Endothelial cell of umbilical vein (primary cell): ENCODE measurements around the gene C1orf115. TPM values are rescaled to one million over a fixed set of nuclear protein-coding genes. Genes with fewer than 3 reads are reported as not detected.

Experiments used
- BruUV-seq: library from RNA; stranded (reverse); fragments of 400-500 nt; replicated peaks from 2 replicates; lab custom pipeline; 2021; lab: Mats Ljungman, UMichigan
- CTCF ChIA-PET: fragments of 300-600, 350-600 bp; sonication (Branson Sonifier 250); formaldehyde crosslinking; loops from one replicate; lab custom pipeline; 2021; ENCODE audit warnings: antibody characterized with exemption, inconsistent platforms; lab: Charles Lee
- POLR2A ChIA-PET: fragments of 300-600, 350-600 bp; sonication (Branson Sonifier 250); formaldehyde crosslinking; loops from one replicate; lab custom pipeline; 2021; ENCODE audit warnings: antibody characterized with exemption, inconsistent platforms; lab: Charles Lee
- DNase-seq: peaks from one replicate; pipeline ENCODE4 v3.0.0-alpha.2; 2011; ENCODE audit warnings: low read depth, low spot score
- FAIRE-seq: peaks from 2 replicates; lab custom pipeline; 2011; peaks lifted over from hg19 to GRCh38; lab: Jason Lieb, UNC
- H2AFZ ChIP-seq: 2 replicates; pipeline ENCODE4 v1.6.0; 2012; ENCODE audit warnings: low read depth, low read length, control low read depth, inconsistent platforms
- H3K27ac ChIP-seq: 2 replicates; pipeline ENCODE4 v1.5.1; 2011; ENCODE audit warnings: low read depth, mild to moderate bottlenecking, control low read depth, low read length, moderate library complexity; ENCODE audit not compliant: insufficient read depth
- H3K27me3 ChIP-seq, 2 experiments: 2 replicates each; pipeline versions ENCODE4 v1.6.0 to v1.6.1; 2011; ENCODE audit warnings: low read length in 2 of 2, mixed read lengths in 1 of 2; ENCODE audit not compliant: control insufficient read depth in 2 of 2, insufficient read depth in 2 of 2
- H3K36me3 ChIP-seq, 2 experiments: 2 replicates in 1 of 2; 3 replicates in 1 of 2; pipeline ENCODE4 v1.5.1; 2011; ENCODE audit warnings: low read length in 2 of 2, mild to moderate bottlenecking in 1 of 2, moderate library complexity in 1 of 2; ENCODE audit not compliant: control insufficient read depth in 2 of 2, insufficient read depth in 2 of 2; ENCODE audit errors: extremely low read depth in 1 of 2
- H3K4me1 ChIP-seq: 3 replicates; pipeline ENCODE4 v1.5.1; 2011; ENCODE audit warnings: mild to moderate bottlenecking, low read length; ENCODE audit not compliant: control insufficient read depth, insufficient read depth; ENCODE audit errors: extremely low read depth
- H3K4me2 ChIP-seq: 2 replicates; pipeline ENCODE4 v1.6.1; 2011; ENCODE audit warnings: low read length, control low read depth, mixed read lengths; ENCODE audit not compliant: insufficient read depth
- H3K4me3 ChIP-seq, 3 experiments: fragments of 200-600 bp in 1 of 3; sonication (generic), shearing (Covaris generic) in 1 of 3; replicated peaks in 1 of 3; 2 replicates each; pipeline ENCODE4 v1.5.1; 2011 to 2016; ENCODE audit warnings: control low read depth in 3 of 3, low read length in 3 of 3, mild to moderate bottlenecking in 2 of 3, inconsistent platforms in 1 of 3, low read depth in 1 of 3, moderate library complexity in 1 of 3; ENCODE audit not compliant: insufficient read depth in 1 of 3
- H3K79me2 ChIP-seq: 2 replicates; pipeline ENCODE4 v1.6.0; 2012; ENCODE audit warnings: low read length, inconsistent platforms; ENCODE audit not compliant: control insufficient read depth, insufficient read depth
- H3K9ac ChIP-seq: replicated peaks from 2 replicates; pipeline ENCODE3; 2011; ENCODE audit warnings: low read length, control low read depth; ENCODE audit not compliant: insufficient read depth; ENCODE audit errors: extremely low read depth
- H3K9me1 ChIP-seq: replicated peaks from 3 replicates; pipeline ENCODE4 v1.6.0; 2011; ENCODE audit warnings: mild to moderate bottlenecking, low read length; ENCODE audit not compliant: control insufficient read depth, insufficient read depth; ENCODE audit errors: extremely low read depth
- H3K9me3 ChIP-seq: replicated peaks from 2 replicates; pipeline ENCODE4 v1.5.1; 2012; ENCODE audit warnings: low read length, inconsistent platforms; ENCODE audit not compliant: control insufficient read depth, insufficient read depth
- H4K20me1 ChIP-seq: replicated peaks from 2 replicates; pipeline ENCODE3; 2011; ENCODE audit warnings: mild to moderate bottlenecking, low read length; ENCODE audit not compliant: control insufficient read depth, insufficient read depth; ENCODE audit errors: extremely low read depth
- EZH2 ChIP-seq: IDR thresholded peaks from 2 replicates; pipeline ENCODE4 v1.6.1; 2012; ENCODE audit warnings: borderline replicate concordance, low read depth, mild to moderate bottlenecking, moderate library complexity, low read length, inconsistent platforms; ENCODE audit not compliant: severe bottlenecking
- FOS ChIP-seq: IDR thresholded peaks from 2 replicates; pipeline ENCODE4 v1.6.1; 2011; ENCODE audit warnings: mild to moderate bottlenecking, low read length, moderate library complexity, borderline replicate concordance; ENCODE audit not compliant: insufficient read depth
- GATA2 ChIP-seq: IDR thresholded peaks from 2 replicates; pipeline ENCODE4 v1.7.0; 2011; ENCODE audit warnings: low read depth, mild to moderate bottlenecking, moderate library complexity, mixed read lengths, low read length; ENCODE audit not compliant: insufficient read length, insufficient read depth
- JUN ChIP-seq: IDR thresholded peaks from 2 replicates; pipeline ENCODE4 v1.6.1; 2011; ENCODE audit warnings: borderline replicate concordance, low read depth; ENCODE audit not compliant: insufficient read length, insufficient read depth
- MAX ChIP-seq: IDR thresholded peaks from 2 replicates; pipeline ENCODE4 v1.6.1; 2011; ENCODE audit not compliant: insufficient read depth, insufficient read length
- MYC ChIP-seq: IDR thresholded peaks from one replicate; pipeline ENCODE4 v1.6.1; 2011; ENCODE audit warnings: mild to moderate bottlenecking, low read depth, low read length
- POLR2A ChIP-seq: IDR thresholded peaks from 2 replicates; pipeline ENCODE4 v1.6.1; 2012; ENCODE audit warnings: low read depth, mild to moderate bottlenecking, control low read depth, low read length
- POLR2AphosphoS5 ChIP-seq: IDR thresholded peaks from 2 replicates; pipeline ENCODE4 v1.6.1; 2012; ENCODE audit warnings: low read depth, mild to moderate bottlenecking, control low read depth, low read length, moderate library complexity; ENCODE audit not compliant: insufficient read depth
- dilution Hi-C: fragments of 300-500 bp; cut with MboI; formaldehyde crosslinking; loops from one replicate; pipeline ENCODE4 v1.15.0; 2019; ENCODE audit warnings: low sequenced_read_pairs; ENCODE audit not compliant: extremely low pct_ligation_motif_present
- intact Hi-C: fragments of 100-400 bp; cut with micrococcal nuclease; formaldehyde crosslinking; loops from one replicate; pipeline ENCODE4 v1.10.0; 2022
- polyA plus RNA-seq, 4 experiments: library from polyadenylated mRNA; depleted of rRNA in 3 of 4; stranded (reverse) in 3 of 4; unstranded in 1 of 4; fragments of >200 nt; gene quantifications; 2 replicates each; pipeline versions ENCODE4 v1.2.1 to v1.2.3, GENCODE V29; 2011 to 2012; ENCODE audit warnings: missing spikeins in 1 of 4
- total RNA-seq: library from RNA; stranded (reverse); gene quantifications from 2 replicates; pipeline ENCODE4 v1.2.3, GENCODE V29; 2021
- TF ChIP-seq, protein P1 (sequence below), 2 donors: IDR thresholded peaks; 1 replicate in 1 of 2; 2 replicates in 1 of 2; pipeline ENCODE4 v1.5.1; 2011; ENCODE audit warnings: low read length in 2 of 2, mild to moderate bottlenecking in 2 of 2, moderate library complexity in 2 of 2, control low read depth in 1 of 2, inconsistent platforms in 1 of 2, low read depth in 1 of 2; ENCODE audit not compliant: insufficient read depth in 1 of 2; ENCODE audit errors: extremely low read depth in 1 of 2

The C1orf115 gene
- total and polyA plus RNA-seq, 2 donors (not counting 3 experiments of a cell fraction or from before 2014, with no cell fraction given), result 11.1 to 16.4 TPM

- no peaks in the 10 kb centered on the region for H3K27me3 ChIP-seq
- no peak overlapping the region for H3K4me2 ChIP-seq
- no peak overlapping the region for H2AFZ ChIP-seq
- H3K9ac ChIP-seq, result no peak overlapping the region
- H3K79me2 ChIP-seq, result peaks cover 10% of the 10 kb centered on the region
- H3K4me1 ChIP-seq, result peaks cover 9% of the 10 kb centered on the region
- no peaks in the 10 kb centered on the region for H3K9me3 ChIP-seq
- no peak for DNase-seq
- no peak overlapping the region for H3K27ac ChIP-seq
- H3K36me3 ChIP-seq, result peaks cover 0 to 10% of the 10 kb centered on the region in 2 experiments
- CTCF ChIA-PET, result interaction anchor here (1.1 kb wide), 1 partner anchor 37 kb away, joined by 6 read pairs; no protein-coding TSS in a partner anchor
- POLR2A ChIA-PET, result no interaction called here
- intact Hi-C loops, result no loop called here
- H3K4me3 ChIP-seq, result no peak overlapping the region
- no peak for FAIRE-seq
- TF ChIP-seq POLR2AphosphoS5 (no peak), EZH2 (no peak), MYC (no peak), GATA2 (no peak)
- dilution Hi-C loops, result no loop called here
- no TSS peak for BruUV-seq
- H3K9me1 ChIP-seq, result no peaks in the 10 kb centered on the region
- H4K20me1 ChIP-seq, result no peaks in the 10 kb centered on the region
Observed at GRCh38 chr1:220696226-220696862, 6.2 kb downstream of the C1orf115 start.

DNA sequence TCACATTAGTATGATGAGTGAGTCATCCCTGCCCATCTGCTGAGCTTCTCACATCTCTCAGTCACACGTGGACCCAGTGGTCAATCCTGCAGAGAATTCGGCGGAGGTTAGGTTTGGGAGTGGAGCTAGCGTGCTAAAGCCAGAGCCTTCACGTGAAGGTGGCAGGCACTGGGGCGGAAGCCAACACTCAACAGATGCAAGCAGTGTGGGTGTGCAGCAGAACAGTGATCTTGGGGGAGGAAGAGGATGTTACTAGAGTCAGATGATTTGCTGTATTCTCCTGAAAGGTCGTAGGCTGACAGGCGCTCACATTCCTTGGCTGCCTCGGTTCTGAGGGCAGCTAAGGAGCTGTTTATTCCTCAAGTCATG, 6.7 kb downstream of the C1orf115 start:
- Histone ChIP-seq H4K20me1 (no peaks in the 10 kb centered on the region), H3K9ac (no peak overlapping the region), H3K4me1 (peaks cover 4% of the 10 kb centered on the region), H3K4me3 (no peak overlapping the region), H3K9me1 (no peaks in the 10 kb centered on the region), H3K27ac (no peak overlapping the region), H3K36me3 (peaks cover 0 to 10% of the 10 kb centered on the region in 2 experiments), H3K27me3 (no peaks in the 10 kb centered on the region), H3K79me2 (peaks cover 6% of the 10 kb centered on the region), H3K4me2 (no peak overlapping the region), H2AFZ (no peak overlapping the region), H3K9me3 (no peaks in the 10 kb centered on the region)
- intact Hi-C loops, result no loop called here
- FAIRE-seq, result no peak
- no TSS peak for BruUV-seq
- ChIA-PET CTCF (interaction anchor here (1.1 kb wide), 1 partner anchor 36 kb away, joined by 6 read pairs; no protein-coding TSS in a partner anchor), POLR2A (no interaction called here)
- dilution Hi-C loops, result no loop called here
- TF ChIP-seq POLR2AphosphoS5 (no peak), JUN (no peak), FOS (no peak), EZH2 (no peak), MAX (no peak), GATA2 (no peak), MYC (no peak), POLR2A (no peak)
- TF ChIP-seq, protein P1, sequence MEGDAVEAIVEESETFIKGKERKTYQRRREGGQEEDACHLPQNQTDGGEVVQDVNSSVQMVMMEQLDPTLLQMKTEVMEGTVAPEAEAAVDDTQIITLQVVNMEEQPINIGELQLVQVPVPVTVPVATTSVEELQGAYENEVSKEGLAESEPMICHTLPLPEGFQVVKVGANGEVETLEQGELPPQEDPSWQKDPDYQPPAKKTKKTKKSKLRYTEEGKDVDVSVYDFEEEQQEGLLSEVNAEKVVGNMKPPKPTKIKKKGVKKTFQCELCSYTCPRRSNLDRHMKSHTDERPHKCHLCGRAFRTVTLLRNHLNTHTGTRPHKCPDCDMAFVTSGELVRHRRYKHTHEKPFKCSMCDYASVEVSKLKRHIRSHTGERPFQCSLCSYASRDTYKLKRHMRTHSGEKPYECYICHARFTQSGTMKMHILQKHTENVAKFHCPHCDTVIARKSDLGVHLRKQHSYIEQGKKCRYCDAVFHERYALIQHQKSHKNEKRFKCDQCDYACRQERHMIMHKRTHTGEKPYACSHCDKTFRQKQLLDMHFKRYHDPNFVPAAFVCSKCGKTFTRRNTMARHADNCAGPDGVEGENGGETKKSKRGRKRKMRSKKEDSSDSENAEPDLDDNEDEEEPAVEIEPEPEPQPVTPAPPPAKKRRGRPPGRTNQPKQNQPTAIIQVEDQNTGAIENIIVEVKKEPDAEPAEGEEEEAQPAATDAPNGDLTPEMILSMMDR (IDR thresholded peaks at IDR 0.05; ENCODE audit: extremely low read depth in 1 of 2, insufficient read depth in 1 of 2, low read depth in 1 of 2, low read length in 2 of 2), result no peak
- no peak for DNase-seq
